GM21825 (cell line): Measurements from ENCODE around the gene IGLL5.

Source experiments
- ATAC-seq: cut with Tn5 transposase; IDR thresholded peaks from one replicate; pipeline ENCODE4 v1.9.1; 2021; ENCODE audit warnings: mild to moderate bottlenecking, moderate library complexity; ENCODE audit not compliant: unreplicated experiment

IGLL5 gene

DNA sequence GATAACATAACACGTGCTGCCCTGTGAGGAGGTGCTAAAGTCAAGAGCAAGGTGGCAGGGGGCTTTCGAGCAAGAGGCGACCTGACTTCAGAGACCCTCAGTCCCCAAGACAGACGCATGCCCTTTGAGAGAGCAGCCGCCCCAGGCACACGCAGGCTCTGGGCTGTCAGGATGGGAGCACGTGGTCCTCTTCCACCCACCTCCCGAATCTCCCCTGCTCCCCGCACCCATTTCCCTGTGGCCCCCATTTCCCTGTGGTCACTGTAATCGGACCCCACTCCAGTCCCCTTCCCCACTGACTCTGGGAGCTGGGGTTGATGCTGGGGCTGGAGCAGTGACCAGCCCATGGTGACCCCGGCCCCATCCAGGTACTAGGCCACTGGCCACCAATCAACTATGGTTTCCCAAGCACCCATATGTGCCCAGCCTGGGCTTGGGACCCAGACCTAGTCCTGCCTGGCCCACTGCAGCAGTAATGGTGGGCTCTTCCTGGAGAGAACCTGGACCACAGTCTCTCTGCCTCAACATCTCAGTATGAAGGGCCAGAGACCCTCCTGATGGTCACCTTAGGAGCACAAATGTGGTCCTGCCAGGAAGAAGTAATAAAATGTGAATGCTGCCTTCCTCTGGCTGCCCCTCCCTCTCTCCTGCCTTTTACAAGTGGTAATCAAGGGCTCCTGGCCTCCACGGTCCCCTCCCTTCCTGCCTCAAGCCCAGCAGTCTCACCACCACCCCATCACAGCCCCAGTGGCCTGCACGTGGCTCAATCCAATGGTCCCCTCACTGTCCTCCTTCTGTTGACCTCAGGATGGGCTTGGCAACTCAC is 39.0 kb downstream of the IGLL5 start:
- ATAC-seq: no peak

DNA sequence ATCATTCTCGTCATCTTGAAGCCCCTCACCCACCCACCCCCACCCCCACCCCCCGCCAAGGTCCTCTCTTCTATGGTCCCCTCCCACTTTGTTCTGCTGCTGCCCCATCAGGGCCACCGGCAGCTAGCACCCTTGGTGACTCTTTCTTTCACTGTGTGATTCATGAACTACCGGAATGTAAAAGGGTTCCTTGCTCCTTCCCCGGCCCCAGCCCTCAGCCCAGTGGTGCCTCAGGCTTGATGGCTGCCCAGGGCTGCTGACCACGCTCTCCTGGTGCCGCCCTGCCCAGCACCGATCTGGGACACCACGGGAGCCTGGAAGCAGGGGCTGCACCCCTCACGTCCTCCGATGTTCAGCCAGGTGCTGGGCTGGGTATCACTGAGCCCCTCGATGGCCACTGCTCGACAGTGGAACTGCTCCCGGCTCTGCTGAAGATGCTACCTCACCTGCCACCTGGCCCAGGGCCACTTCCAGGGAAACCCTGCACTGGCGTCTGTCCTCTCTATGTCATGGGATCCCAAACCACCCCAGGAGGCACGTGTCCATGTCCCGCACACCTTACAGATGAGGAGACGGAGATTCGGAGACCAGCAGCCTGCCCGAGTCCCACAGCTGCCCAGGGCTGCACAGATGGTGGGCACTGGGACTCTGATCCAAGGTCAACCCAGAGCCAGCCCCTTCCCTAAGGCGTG is 39.7 kb downstream of the IGLL5 start:
- no peak for ATAC-seq

DNA sequence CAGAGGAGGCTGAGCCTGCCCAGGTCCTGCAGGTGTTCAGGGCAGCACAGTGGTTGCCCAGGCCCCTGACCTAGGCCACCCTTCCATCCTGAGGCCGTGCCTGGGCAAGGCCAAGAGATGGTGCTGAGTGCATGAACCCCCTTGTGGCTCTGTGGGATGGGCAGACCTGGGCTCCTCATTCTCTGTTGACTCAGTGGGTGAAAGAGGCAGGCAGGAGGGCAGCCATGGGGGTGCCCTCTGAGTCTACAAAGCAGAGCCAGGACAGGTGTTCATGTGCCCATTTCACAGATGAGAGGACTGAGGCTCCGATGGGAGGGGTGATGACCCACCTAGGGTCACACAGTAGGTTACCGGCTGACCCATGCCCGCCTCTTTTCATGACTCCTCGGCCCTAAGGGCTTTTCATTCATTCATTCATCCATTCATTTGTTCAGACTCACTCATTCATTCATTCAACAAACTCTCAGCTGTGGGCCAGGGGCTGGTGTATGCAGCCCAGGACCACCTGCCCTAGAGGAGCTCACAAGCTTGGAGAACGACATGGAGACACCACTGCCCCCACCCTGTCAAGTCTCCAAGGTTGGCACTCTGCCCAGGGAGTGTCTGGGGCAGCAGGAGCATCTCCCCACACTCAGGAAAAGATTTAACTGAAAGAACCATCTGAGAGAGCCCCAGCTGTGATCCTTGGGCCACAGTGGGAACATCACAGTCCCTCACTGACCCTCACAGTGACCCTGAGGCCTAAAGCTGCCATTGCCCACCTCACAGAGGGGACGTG is 40.5 kb downstream of the IGLL5 start:
- ATAC-seq: no peak

DNA sequence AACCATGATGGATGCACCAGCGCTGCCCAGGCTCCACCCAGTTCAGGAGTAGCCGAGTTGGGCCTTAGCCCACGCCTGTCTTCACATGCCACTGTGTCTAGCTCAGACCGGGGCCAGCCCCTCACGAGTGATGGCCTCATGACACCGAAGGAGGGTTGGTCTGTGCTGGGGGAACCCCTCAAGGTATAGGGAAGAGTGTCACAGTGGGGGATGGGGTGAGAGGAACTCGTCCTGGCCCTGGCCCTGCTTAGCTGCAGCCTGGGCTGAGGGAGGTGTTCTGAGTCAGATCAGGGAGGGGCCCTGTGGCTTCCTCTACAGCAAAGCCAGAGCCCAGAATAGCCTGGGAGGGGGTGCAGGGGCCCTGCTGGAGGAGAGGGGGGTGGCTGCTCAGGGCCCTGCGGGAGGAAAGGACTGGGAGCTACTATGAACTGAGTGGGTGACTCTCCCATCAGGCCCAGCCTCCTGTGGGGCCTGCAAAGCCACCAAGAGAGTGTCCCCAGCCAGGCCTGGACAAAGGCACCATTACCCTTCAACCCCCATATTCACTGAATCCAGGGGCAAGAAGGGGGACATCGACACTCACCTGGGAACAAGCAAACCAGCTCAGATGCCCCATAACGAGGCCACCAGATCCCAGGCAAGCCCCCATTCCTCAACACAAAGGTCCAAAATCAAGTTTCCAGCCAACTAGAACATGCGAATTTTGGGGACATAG is 41.2 kb downstream of the IGLL5 start:
- peak; percentile 74 for ATAC-seq

DNA sequence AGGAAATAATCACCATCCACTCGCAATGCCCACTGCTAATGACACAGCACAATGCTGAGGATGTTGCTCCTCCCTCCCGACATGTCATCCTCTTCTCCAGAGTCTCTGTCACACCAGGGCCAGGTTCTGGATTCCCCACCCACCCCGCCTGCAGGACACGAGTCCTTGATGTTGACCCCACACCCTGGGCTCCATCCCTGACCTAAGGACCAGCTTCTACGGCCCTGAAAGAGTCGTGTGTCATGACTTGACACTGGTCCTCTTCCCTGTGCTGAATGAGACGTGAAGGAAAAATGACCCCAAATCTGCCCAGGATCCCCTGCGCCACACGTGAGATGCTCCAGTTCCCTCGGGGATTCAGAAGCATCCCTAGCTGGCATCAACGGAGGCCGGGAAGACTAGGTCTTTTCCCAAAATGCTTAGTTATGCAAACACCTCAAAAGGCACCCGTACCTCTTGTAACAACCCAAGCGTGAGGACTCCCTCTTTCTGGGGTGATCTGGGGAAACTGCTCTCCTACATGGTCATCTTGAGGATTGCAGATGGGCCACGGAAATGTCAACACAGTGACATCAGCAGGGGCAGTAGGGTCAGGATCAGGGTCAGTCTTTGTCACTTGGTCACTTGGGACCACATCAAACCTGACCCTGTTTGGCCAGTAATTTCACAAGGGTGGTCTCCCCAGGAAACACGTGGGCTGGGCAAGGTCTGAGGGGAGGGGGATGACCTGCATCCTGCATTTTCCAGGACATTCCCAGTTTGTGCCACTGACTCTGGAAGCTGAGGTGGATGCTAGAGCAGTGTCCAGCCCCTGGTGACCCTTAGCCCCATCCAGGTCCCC is 42.0 kb downstream of the IGLL5 start:
- ATAC-seq: no peak

DNA sequence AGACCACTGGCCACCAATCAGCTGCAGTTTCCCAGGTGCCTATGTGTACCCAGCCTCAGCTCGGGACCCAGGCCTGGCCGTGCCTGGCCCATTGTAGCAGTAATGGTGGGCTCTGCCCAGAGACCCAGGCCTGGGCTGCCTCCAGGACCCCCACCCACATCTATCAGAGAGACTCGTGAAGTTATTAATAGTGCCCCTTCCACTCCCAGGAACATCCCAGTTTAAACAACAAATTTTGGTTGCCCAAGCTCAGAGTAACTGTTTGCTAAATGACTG is 42.5 kb downstream of the IGLL5 start:
- ATAC-seq: no peak

DNA sequence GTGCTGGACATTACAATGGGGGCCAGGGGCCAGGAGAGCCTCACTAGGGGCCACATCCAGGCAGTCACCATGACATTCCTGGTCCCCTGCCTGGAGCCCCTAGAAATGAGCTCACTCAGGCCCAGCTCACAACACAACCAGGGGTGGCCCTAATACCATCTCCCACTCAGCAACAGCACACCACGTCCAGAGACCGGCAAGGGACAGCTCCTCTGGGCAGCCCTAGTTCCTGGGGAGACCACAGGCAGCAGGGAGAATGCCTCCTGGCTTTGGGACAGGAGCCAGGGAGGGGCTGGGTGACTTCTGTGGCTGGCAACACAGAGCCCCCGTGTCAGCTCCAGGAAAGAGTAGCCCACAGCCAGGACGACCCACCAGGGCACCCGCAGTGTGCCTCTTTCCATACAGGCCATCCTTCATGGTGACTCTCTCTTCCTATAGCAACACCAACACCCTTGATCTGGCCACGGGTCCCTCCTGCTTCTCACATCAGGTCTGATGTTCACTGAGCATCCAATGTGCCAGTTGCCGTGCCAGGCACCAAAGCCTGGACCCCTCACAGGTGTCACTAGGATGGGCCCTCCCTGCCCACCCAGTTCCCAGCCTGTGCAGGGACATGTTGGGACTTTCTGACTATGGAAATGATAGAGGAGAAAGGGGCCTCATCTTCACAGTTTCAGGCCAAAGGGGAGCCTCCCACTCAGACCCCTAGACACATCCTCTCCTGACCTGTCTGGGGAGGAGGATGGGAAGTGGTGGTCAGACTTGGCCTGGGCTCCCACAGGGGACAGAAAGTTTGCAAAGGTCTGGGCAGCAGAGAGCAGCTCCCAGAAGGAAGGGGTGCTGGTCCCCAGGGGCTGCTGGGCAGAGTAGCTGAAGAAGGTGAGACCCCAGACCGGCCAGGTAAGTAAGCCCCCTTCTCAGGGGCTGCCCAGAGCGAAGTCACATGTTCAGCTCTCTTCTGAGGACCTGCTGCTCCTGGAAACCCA is 43.2 kb downstream of the IGLL5 start:
- no peak for ATAC-seq

DNA sequence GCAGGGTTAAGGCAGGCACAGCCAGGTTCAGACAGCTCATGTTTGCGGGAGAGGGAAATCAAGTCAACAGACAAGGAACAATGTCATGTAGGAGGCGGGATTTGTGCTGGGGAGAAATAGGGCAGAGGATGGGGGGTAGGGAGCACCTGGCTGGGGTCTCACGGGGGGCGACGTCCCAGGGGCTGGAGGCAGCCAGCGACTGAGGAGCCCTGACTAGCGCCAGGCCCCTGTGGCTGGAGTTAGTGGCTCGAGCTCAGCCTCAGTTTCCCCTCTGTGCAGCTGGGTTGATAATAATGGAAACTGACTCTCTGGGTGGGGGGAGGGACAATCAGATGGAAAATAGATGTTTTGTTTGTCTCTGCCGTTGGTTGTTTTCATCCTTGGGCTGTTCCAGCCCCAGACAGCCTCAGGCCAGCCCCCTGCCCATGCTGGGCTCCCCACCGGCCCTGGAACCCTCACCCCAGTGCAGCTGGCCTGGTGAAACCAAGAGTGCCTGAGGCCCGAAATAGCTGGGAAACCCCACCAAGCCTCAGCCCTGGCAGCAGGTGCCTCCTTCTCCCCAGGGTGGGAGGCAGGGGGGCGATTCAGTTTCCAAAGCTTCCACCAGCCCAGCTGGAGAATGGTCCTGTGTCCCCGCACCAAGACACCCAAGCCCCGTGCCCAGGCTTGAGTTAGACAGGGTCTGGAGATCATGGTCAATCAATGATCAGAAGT is 44.1 kb downstream of the IGLL5 start:
- ATAC-seq: no peak

DNA sequence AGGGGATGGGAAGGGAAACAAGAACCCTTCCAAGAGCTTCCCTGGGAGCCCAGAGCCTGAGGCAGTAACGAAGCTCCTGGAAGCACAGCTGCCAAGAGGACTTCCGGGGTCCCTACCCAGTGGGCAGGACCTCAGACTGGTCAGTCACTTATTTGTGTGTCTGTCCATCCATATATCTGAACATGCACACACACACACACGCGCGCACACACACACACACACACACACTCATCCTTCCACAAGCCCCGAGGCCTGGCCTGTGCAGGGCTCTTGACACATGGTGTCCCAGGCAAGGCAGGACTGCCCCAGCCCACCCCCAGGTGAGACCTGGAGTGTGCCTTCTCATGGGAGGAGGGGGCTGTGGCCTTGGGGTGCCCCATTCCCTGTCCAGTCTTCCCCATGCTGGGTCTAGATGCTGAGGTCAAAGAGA is 44.9 kb downstream of the IGLL5 start:
- no peak for ATAC-seq

DNA sequence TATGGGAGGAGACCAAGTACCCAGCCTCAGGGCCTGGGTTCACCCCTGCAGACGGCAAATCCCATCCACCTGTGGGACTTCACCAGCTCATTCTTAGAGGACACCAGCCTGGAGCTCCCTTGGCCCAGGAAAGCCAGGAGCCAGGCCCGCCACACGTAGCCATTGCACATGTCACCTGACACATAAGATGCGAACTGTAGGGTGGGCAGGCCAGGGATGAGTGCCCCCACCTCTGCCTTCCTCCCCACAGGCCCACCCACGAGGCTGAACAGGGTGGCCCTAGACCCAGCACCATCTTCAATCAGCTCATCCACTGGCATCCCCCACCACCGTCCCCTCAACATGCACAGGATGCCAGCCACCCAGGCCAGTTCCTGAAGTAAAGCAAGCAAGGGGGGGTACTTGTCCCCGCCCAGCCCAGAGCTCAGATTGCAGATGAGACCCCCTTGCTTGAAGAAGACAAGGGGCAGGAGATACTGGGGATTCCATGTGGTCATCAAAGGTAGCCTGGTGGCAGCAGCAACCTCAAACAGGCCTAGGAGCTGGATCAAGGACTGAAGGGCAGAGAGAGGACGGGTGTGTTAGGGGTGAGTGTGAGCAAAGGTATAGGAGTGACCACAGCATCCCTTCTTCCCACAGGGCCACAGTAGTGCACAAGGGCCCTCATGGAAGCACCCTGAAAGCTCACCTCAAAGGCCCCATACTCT is 45.6 kb downstream of the IGLL5 start:
- ATAC-seq: no peak

DNA sequence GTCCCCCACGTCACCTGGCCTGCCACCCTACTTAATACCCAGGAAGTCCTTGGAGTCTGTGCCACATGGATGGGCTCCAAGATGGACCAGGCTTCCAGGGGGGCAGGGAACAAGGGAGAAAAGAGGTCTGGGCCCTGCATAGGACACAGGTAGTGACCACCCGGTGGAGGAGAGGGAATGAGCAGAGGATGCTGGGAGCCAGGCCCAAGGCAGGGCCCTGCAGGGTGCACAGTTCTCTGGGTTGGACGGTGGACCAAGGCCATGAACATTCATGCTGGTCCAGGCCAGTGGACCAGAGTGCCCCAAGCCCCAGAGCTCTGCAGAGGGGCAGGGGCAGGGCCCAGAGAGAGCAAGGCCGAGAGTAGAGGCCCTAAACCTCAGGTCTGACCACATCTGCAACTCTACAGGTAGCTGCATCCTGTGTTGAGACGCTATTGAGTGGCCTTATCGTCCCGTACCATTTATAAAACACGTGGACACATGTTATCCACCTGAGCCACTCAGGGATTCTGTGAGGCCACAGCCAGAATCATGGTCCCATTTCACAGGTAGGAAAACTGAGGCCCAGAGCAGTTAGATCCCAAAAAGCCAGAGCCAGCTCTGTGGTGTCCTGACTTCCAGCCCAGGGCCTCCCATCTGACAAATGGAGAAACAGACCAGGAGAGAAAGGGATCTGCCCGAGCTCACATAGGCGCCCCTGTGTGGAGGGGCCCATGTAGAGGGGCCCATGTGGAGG is 46.4 kb downstream of the IGLL5 start:
- ATAC-seq: no peak

DNA sequence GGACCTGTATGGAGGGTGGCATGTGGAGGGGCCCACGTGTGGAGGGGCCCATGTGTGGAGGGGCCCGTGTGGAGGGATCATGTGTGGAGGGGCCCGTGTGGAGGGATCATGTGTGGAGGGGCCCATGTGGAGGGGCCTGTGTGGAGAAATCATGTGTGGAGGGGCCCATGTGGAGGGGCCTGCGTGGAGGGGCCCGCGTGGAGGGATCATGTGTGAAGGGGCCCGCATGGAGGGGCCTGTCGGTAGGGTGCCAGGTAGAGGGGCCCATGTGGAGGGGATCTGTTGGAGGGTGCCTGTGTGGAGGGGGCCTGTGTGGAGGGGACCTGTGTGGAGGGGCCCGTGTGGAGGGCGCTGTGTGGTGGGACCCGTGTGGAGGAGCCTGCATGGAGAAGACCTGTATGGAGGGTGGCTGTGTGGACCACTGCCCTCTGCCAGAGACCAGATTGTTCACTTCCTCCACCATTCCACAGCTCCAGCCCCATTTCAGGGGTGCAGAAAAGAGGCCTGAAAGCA is 47.0 kb downstream of the IGLL5 start:
- no peak for ATAC-seq

DNA sequence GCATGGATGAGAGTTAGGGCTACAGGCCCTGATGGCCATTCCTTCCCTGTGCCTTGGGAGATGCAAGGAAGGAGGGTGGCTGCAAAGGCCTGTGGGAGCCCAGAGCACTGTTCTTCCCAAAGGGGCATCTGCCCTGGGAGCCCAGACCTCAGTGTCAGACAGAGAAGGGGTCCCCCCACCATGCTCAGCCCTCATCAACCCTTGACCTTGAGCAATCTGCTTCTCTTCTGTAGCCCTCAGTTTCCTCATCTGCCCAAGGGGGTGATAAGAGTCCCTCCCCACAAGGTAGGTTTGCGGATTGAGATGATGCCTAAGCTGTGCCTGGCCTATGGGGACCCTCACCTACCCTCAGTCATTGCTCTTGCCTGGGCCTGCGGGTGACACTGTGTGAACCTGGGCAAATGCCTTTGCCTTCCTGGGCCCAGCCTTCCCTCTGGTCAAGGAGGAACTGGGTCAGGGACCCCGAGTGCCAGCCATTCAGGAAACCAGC is 47.5 kb downstream of the IGLL5 start:
- peak; percentile 18 for ATAC-seq

DNA sequence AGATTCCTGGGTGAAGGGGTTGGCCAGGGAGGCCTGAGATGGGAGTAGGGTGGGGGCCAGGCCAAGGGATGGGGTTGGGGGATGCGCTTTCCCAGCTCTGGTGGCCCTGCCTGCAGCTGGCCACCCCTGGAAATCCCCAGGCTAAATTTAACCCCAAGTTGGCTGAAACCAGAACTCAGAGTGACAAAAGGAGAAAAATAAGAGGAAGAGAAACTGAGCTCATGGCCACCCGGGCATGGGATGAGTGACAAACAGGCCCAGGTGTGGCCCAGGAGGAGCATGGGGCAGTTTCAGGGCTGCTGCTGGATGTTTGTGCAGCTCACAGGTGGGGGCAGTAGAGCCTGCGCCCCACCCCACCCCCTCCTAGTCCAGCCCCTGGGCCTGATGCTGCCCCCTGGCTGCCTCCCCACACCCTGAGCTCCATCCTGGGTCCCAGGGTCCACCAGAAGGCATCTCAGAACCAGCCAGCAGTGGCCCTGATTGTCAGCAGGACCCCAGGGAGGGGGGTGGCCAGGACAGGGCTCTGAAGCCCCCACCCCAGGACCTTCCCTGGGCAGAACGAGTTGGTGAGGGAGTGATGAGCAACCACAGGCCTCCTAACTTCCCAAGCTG is 48.0 kb downstream of the IGLL5 start:
- ATAC-seq: peak; percentile 79

DNA sequence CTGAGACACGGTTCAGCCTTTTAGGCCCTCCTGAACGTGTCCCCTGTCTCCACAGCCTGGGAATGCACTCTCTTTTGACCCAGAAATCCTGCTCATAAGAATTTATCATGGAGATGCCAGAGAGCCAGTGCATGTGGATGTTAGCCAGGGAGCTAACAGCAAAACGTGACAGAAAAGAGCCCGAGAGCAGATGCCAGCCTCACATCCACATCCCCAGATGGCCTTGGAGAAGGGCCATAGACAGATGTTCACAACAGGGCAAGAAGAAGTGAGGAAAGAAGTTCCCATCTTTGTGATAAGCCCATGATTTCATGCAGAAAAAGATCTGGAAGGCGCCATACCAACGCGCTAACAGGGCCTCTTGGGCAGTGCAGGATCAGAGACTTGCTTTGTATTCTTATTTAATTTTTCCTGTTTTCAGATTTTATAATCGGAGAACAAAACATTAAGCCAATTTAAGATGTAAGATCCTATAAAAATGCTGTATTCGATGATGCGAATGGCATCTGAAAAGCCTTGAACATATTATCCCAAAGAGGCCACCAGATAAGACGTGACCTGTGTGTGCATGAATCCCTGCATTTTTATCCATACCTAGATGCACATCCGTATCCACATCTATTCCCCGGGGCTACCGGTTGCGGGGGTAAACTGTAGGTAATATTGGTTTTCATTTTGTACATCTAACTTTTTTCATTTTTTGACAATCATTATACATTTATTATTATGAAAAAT is 48.7 kb downstream of the IGLL5 start:
- no peak for ATAC-seq
